Hepatic stellate cell (primary cell): Measurements from ENCODE around the gene FARS2.

Experiments
- DNase-seq: peaks from one replicate; pipeline ENCODE4 v3.0.0; 2011; ENCODE audit warnings: low spot score

Gene FARS2

GRCh38 chr6:5325173-5325572 lies 63.9 kb downstream of the FARS2 start:
- no peak for DNase-seq

- no peak for DNase-seq
These were observed 64.8 kb downstream of the FARS2 start for GRCh38 chr6:5326022-5326641.

DNA sequence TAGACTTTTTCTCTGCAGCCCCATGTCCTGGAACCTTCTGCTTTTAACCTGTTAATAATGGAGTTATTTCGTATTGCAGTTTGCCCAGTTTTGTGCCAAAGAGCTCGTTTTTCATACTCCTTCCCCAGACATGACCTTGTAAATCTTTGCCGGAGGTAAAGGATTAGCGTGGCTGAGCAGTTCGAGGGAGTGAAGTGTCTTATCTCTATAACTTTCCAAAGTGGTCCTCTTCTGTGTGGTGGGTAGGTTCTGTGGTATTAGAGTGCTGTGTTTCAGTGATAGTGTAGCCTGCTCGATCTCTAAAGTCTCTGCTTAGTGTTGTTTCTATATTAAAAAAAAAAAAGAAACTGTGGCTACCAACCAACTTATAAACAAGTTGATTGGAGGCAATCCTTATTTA lies 67.5 kb downstream of the FARS2 start:
- no peak for DNase-seq

GRCh38 chr6:5331845-5332442 lies 70.6 kb downstream of the FARS2 start:
- no peak for DNase-seq

DNA sequence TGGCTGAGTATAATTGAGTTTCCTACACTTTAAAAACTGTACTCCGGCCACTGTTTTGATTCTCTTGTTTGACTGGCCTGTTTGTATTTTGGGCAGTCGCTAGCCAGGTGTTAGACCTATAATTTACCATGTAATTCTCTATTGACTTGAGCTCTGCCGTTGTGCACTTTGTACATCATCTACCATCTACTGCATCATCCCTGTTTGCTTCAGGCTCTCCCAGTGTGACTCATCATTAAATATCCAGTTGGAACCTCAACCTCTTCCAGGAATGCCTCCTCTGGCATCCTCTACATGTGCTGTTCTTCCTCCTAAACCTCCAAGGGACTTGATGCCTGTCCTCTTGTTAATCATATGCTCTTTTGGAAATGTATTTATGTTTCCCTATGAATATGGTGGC lies 72.3 kb downstream of the FARS2 start:
- DNase-seq: peak; percentile 24

GRCh38 chr6:5334341-5334740 lies 73.0 kb downstream of the FARS2 start:
- DNase-seq: no peak

DNA sequence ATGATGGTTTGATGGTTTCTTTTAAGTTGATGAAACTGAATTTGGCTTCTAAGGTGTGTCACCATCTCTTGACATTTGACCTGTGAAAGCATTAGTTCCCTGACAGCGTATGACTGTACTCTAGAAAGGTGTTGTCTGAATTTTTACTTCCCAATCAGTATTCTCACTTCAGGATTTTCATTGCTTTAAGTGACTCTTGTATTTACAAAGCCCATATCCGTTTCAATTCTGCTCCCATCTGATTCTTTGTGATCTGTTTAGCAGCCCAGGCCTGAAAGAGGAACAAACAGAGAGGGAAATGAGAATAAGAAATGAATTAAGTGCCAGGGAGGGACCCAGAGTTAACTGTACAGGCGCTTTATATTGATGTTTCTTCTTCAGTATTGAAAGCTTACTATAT lies 73.7 kb downstream of the FARS2 start:
- no peak for DNase-seq

- DNase-seq: no peak
These were observed 76.3 kb downstream of the FARS2 start for GRCh38 chr6:5337573-5337972.

- no peak for DNase-seq
These were observed 77.1 kb downstream of the FARS2 start for GRCh38 chr6:5338177-5338960.

GRCh38 chr6:5339786-5340185 lies 78.5 kb downstream of the FARS2 start:
- DNase-seq: no peak

- no peak for DNase-seq
These were observed 80.5 kb downstream of the FARS2 start for GRCh38 chr6:5341845-5342244.

- no peak for DNase-seq
These were observed 82.7 kb downstream of the FARS2 start for GRCh38 chr6:5343998-5344397.

DNA sequence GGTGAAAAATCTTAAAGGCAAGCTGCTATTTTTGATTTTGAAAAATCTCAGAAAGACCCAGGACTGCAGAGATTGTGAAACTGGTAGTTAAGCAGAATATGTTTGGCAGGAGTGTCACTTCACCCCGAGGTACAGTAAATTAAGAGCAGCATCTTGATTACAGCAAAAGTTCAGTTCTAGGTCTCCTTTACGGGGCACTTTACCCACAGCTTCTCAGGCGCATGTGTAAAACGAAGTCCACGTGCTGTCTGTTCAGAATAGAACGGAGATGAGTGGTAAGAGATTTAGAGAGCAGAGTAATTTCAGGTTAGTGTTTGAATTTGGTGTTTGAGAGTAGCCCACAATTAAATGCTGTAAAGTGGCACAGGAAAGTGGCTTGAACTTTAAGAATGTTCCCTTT lies 84.0 kb downstream of the FARS2 start:
- DNase-seq: no peak

- DNase-seq: no peak
These were observed 90.4 kb downstream of the FARS2 start for GRCh38 chr6:5351552-5352210.

GRCh38 chr6:5353971-5354370 lies 92.7 kb downstream of the FARS2 start:
- no peak for DNase-seq

GRCh38 chr6:5357486-5357885 lies 96.2 kb downstream of the FARS2 start:
- DNase-seq: no peak

DNA sequence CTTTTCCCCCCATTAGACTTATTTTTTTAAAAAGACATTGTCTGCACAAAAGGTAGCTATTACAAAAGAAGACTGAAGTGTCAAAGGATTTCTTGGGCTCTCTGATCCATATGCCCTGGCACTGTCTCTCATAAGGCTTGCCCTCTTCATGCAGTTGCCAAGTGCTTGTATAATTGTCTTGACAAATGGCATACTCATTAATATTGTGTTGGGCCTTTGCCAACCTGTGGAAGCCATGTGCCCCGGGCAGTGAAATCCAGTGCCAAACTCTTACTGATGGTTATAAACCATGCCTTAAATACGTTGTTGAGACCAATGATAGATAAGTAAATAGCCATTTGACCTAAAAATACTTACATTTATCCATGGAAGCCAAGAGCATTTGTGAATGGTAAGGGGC lies 98.1 kb downstream of the FARS2 start:
- no peak for DNase-seq

- DNase-seq: no peak
These were observed 100.1 kb downstream of the FARS2 start for GRCh38 chr6:5361396-5361795.

- DNase-seq: no peak
These were observed 104.3 kb downstream of the FARS2 start for GRCh38 chr6:5365436-5366195.

DNA sequence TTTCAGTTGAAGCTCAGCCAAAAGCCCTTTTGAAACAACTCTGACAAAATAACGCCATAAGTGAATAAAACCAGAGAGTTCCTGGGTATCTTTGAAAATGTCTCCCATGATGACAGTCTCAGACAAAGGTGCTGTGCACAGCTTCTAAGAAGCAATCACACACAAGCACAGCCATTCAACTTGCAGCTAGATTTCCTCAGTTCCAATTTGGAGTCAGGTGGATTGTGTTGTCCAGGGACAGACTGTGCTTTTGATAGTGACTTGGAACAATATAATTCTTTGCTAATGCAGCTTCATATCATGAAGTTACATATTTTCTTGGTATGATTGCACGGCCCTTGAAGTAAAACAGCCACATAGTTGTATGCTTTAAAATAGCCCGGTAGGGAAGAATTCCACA lies 105.6 kb downstream of the FARS2 start:
- no peak for DNase-seq

DNA sequence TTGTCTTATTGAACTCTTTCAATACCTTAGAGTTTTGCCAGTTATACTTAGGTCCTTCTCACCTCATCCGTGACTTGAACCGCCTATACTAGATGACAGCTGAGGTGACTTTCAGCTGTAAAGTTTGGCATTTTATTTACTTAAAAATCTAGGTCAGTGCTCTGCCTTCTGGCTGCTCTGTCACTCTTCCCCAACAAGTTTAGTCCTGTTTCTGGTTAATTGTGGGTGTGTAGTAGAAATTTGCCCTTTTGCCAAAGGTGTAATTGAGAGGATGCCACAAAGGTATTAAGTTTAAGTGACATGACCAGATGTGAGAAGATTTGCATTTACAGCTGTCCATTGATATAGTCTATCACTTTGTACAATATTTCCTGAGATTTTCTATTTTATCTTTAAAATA lies 106.2 kb downstream of the FARS2 start:
- DNase-seq: no peak

DNA sequence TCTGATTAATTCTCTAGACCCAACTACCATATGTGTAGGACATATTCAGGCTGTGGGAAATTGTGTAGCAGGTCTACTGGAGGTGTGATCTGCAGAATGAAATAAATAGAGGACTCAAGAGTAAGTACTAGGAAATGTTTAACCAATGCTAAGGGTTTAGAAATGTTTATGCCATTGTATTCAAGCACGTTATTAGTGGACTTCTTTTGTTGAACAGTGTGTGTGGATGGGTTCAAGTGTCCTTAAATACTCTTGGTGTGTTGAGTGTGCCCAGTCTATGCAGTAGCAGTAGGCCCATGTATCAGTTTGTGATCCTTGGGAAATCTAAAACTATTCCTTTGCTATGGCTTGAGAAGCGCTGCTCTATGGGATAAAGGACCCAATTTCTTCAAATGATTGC lies 112.1 kb downstream of the FARS2 start:
- no peak for DNase-seq
